Mucosa of descending colon (tissue), 3 donors: ENCODE measurements around the gene PTPN2. TPM values are rescaled to one million over a fixed set of nuclear protein-coding genes. Genes with fewer than 3 reads are reported as not detected.
A peak's percentile ranks its signal among the peaks of the same experiment; 100 is the strongest.

Experiments
- ATAC-seq: fragments of 200-7000 bp; cut with Tn5 transposase; one replicate; pipeline ENCODE4 v1.9.1; 2020; ENCODE audit warnings: mild to moderate bottlenecking, moderate library complexity
- DNase-seq, 3 donors: peaks; one replicate each; pipeline ENCODE4 v3.0.0-alpha.2; 2020
- H3K36me3 ChIP-seq: fragments of 200-600 bp; one replicate; pipeline ENCODE4 v1.8.0; 2021; ENCODE audit warnings: low read depth, mild to moderate bottlenecking
- H3K4me1 ChIP-seq: fragments of 200-600 bp; one replicate; pipeline ENCODE4 v1.8.0; 2021; ENCODE audit warnings: low read depth, mild to moderate bottlenecking
- H3K4me3 ChIP-seq: fragments of 200-600 bp; one replicate; pipeline ENCODE4 v1.8.0; 2021; ENCODE audit warnings: mild to moderate bottlenecking
- H3K9me3 ChIP-seq: fragments of 200-600 bp; one replicate; pipeline ENCODE4 v1.8.0; 2021; ENCODE audit warnings: mild to moderate bottlenecking
- intact Hi-C, 2 donors: fragments of 100-400 bp; cut with DNase I in 1 of 2; cut with micrococcal nuclease in 1 of 2; formaldehyde crosslinking; loops; one replicate each; pipeline versions ENCODE4 v1.11.0 to v1.11.1; 2022; cut with DNase I, micrococcal nuclease
- total RNA-seq, 3 donors: library from RNA; stranded (reverse); fragmentation: NEBNext Ultra II Directional in 2 of 3; extraction: Animal tissue kit (Norgen Biotek cat#: 25700) in 2 of 3; gene quantifications; one replicate each; pipeline versions ENCODE4 v1.2.1 to v1.2.4, GENCODE V29; 2021 to 2023
- TF ChIP-seq, protein P1 (sequence below): fragments of 200-600 bp; IDR thresholded peaks from one replicate; pipeline ENCODE4 v1.8.0; 2022; ENCODE audit warnings: antibody characterized with exemption, mild to moderate bottlenecking
- donor health status: DM: no; HTN: no; CAD: no; lungs with moderate emphysema.
- donor health status: DM: no; HTN: no; CAD: no.
- donor health status: DM: no; HTN: yes; CAD: no.

PTPN2 gene
- total RNA-seq, 3 donors from 2014 or later: 28.9 to 42.0 (median 38.4) TPM

DNA sequence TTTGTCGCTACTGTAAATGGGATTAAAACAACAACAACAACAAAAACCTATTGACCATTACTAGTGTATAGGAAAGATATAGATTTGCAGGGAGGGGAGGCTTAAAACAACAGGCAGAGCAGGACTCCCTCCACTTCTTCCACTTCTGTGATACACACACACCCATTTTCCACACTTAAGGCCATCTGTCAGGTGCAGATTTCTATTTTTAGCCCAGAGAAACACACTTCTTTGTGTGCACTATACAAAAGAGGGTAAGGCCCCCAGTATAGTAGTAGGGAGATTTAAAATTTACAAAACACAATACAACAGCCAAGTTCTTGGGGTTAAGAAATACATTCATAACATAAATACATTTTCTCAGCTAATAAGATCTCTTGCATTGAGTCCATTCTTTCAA, 22.4 kb downstream of the PTPN2 start:
- intact Hi-C loops: no loop called here
- no peaks in the 10 kb centered on the region for H3K9me3 ChIP-seq
- DNase-seq (no peak), ATAC-seq (peak; percentile 38)
- no peak overlapping the region for H3K4me3 ChIP-seq
- no peaks in the 10 kb centered on the region for H3K36me3 ChIP-seq
- TF ChIP-seq, protein P1, sequence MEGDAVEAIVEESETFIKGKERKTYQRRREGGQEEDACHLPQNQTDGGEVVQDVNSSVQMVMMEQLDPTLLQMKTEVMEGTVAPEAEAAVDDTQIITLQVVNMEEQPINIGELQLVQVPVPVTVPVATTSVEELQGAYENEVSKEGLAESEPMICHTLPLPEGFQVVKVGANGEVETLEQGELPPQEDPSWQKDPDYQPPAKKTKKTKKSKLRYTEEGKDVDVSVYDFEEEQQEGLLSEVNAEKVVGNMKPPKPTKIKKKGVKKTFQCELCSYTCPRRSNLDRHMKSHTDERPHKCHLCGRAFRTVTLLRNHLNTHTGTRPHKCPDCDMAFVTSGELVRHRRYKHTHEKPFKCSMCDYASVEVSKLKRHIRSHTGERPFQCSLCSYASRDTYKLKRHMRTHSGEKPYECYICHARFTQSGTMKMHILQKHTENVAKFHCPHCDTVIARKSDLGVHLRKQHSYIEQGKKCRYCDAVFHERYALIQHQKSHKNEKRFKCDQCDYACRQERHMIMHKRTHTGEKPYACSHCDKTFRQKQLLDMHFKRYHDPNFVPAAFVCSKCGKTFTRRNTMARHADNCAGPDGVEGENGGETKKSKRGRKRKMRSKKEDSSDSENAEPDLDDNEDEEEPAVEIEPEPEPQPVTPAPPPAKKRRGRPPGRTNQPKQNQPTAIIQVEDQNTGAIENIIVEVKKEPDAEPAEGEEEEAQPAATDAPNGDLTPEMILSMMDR: no peak
- peaks cover 15% of the 10 kb centered on the region for H3K4me1 ChIP-seq

GRCh38 chr18:12860530-12860929, 23.5 kb downstream of the PTPN2 start:
- Histone ChIP-seq H3K9me3 (no peaks in the 10 kb centered on the region), H3K36me3 (no peaks in the 10 kb centered on the region), H3K4me3 (no peak overlapping the region), H3K4me1 (peaks cover 15% of the 10 kb centered on the region)
- intact Hi-C loops: no loop called here
- DNase-seq (no peak), ATAC-seq (no peak)
- TF ChIP-seq, protein P1: no peak

GRCh38 chr18:12858991-12859390, 25.0 kb downstream of the PTPN2 start:
- Histone ChIP-seq H3K4me3 (no peak overlapping the region), H3K9me3 (no peaks in the 10 kb centered on the region), H3K4me1 (peaks cover 15% of the 10 kb centered on the region), H3K36me3 (no peaks in the 10 kb centered on the region)
- intact Hi-C loops: no loop called here
- ATAC-seq (no peak), DNase-seq (no peak)
- TF ChIP-seq, protein P1: no peak

- Histone ChIP-seq H3K4me1 (peaks cover 14% of the 10 kb centered on the region), H3K4me3 (no peak overlapping the region), H3K9me3 (no peaks in the 10 kb centered on the region), H3K36me3 (no peaks in the 10 kb centered on the region)
- ATAC-seq: no peak
- intact Hi-C loops: no loop called here
- no peak for DNase-seq
- TF ChIP-seq, protein P1: no peak
Measured at GRCh38 chr18:12857991-12858544, 26.0 kb downstream of the PTPN2 start.

DNA sequence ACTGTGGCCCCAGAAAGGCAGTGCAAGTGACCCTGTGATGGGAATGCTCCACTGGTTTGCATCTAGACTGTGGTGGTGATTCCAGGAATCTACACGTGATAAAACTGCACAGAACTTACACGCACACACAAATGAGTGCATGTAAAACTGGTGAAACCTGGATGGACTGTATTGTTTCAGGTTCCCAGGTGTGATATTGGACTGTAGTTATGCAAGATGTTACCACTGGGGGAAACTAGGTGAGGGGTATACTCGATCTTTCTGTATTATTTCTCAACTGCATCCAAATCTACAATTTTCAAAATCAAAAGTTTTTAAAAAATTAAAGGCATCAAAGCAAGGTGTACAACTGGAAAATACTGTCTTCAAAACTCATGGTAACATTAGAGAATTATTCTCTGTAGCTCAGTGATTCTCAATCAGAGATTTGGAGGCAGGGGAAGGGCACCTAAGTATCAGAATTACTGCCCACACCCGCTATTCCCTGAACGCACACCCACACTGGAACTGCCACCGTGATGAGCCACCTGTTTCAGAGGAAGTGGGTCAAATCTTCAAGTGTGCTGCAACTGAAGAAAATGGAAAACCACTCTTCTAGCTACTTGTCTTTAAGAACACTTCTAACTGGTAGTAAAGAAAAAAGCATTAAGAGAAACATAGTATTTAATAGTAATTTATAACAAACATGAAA, 26.7 kb downstream of the PTPN2 start:
- TF ChIP-seq, protein P1: no peak
- H3K4me1 ChIP-seq: peaks cover 11% of the 10 kb centered on the region
- no peak overlapping the region for H3K4me3 ChIP-seq
- ATAC-seq: no peak
- no peaks in the 10 kb centered on the region for H3K9me3 ChIP-seq
- intact Hi-C loops: no loop called here
- DNase-seq: no peak
- no peaks in the 10 kb centered on the region for H3K36me3 ChIP-seq
